Activated CD8-positive, alpha-beta memory T cell treated with anti-CD3 and anti-CD28 coated beads, Interleukin-2, amount 50 U/mL, for 48 hours (primary cell): ENCODE measurements around the gene GBX1.

Experiments used
- DNase-seq: peaks from one replicate; pipeline ENCODE4 v3.0.0-alpha.2; 2020

GBX1 gene

GRCh38 chr7:151125470-151125845, 42.0 kb downstream of the GBX1 start:
- no peak for DNase-seq

DNA sequence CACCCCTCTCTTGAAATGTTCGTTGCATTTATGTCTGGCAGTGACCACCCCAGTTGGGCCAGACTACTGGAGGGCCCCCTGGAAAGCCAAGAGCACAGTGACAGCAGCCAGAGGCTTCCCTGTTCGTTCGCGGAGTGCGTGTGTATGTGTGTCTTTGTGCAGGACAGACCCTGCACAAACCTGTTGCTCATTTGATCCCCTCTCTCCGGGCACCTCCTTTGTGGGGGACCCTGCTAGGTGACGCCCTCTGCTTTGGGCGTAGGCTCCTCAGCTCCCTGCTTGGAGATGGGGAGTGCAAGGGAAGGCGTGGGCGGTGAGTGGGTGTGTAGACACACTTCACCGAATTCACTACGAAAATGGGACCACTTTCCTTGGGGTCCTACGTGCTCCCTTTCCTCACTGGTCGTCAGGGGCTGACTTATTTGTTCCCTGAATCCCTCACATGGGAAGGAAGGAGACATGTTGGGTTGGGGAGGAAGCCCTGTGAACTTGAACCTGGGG, 42.5 kb downstream of the GBX1 start:
- DNase-seq = no peak

DNA sequence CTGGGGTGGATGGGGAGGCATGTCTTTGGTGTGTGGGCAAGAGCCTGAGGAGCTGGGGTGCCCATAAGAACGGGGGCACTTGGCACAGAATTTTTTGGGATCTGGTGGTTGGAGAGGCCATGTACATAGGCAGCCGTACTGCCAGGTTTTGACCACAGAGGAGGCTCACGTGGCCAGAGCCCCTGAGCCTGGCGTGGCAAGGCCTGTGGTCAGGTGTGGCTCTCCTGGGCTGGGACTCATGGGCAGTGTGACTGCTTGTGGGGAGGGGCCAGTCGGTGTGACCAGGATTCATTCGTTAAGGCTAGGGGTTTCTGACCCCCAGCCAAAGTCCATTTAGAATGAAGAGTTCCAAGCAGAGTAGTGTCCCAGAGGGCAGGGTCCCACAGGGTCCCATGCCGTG, 43.0 kb downstream of the GBX1 start:
- no peak for DNase-seq

DNA sequence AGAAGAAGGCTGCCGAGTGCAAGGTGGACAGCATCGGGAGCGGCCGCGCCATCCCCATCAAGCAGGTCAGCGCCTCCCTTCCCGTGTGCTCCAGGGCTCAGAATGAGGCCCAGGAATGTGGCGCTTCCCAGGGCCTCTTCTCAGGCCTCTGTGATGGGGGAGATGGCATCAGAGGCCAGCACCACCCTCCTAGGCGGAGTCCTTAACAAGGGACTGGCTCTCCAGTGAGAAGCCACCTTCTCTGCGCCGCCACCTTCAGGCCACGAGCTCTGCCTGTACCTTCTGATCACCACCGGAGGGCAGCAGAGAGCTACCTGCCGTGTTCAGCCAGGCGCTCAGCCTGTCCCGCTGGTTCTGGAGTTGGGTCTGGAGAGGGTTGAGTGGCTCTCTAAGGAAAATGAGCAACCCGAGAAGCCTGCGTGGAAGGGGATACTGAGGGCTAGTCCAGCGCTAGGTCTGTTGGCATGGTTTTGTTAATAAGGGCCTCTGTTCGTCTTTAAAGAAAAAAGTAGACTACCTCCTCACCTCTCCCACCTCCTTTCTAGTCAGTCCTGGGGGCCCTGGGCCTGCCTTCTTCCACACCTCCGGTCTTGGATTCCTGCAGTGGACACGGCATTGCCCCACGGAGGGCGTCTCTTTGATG, 43.6 kb downstream of the GBX1 start:
- DNase-seq = peak; percentile 93

DNA sequence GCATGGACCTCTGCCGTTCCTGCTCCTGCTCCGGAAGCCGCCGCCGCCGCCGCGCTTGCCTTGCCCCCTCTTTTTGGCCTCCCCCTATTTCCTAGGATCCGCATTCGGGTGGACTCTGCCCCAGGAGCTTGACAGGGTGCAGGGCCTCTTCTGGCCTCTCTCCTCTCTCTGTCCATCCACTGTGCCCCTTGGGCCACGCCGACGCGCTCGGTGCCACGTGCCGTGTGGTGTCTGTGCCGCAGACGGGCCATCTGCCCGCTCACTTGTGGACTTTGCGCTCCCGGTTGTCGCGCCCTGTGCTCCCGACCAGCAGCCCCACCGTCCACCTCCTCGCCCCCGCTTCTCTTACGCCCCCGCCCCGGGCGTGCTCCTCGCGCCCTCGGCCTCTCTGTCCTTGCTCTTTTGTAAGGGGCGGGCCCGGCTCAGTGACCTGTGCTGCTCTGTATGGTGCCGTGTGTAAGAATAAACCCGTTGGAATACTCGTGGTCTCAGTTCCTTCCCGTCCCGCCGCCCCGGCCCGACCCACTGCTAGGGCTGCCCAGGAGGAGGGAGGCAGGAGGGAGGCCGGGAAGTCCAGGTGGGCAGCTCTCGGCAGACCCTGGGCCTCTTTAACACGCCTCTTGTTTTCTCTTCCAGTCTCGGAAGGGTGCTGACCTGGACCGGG, 44.2 kb downstream of the GBX1 start:
- no peak for DNase-seq

DNA sequence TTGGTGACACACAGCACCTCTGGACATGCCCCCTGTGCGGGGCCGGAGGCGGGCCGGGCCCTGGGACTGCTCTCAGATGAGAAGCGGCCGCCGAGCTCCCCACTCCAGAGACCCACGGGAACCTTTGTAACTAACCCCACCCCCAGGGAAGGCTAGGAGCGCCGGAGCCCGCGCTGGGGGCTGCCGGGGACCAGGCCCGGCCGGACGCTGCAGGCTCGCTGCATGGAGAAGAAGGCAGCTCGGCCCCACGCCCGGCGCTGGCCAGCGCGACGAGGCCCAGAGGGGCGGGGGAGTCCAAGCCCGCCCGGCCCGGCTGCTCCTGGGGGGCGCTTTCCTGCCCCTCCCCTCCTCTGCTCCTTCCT, 44.7 kb downstream of the GBX1 start:
- no peak for DNase-seq

- no peak for DNase-seq
Observed at GRCh38 chr7:151122276-151122675, 45.2 kb downstream of the GBX1 start.

GRCh38 chr7:151121380-151122170, 45.9 kb downstream of the GBX1 start:
- no peak for DNase-seq

- no peak for DNase-seq
Observed at GRCh38 chr7:151120896-151121295, 46.6 kb downstream of the GBX1 start.

GRCh38 chr7:151119902-151120301, 47.6 kb downstream of the GBX1 start:
- no peak for DNase-seq

GRCh38 chr7:151119055-151119415, 48.5 kb downstream of the GBX1 start:
- DNase-seq = no peak

DNA sequence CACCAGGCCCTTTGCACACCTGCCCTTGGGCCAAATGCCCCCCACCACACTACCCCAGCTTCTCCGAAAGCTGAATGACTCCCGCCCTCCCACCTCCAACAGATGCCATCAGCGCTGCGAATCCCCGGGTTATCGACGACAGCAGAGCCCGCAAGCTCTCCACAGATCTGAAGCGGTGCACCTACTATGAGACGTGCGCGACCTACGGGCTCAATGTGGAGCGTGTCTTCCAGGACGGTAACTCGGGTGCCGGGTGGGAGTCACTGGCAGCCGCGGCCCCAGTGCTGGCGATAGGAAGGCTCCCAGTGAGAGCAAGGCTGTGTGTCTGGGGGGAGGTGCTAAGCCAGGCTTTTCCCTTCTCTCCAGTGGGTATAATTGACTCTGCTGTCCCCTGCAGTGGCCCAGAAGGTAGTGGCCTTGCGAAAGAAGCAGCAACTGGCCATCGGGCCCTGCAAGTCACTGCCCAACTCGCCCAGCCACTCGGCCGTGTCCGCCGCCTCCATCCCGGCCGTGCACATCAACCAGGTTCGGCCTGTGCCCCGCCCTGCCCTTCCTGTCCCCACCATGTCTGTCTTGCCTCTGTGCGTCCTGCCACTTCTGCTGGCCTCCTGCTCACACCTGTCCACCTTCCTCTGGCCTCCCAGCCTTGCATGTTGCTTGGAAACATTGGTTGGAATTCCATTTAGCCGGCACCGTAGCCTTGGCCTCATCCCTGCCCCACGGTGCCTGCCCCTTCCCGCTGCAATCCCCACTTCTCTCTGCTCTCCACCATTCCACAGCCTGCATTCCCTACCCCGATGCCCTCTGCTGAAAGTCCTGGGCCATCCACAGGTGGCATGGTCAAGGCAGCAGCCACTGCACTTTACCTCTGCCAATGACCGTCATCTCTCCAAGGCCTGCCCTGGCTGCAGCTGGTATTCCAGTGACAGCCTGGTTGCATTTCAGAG, 49.1 kb downstream of the GBX1 start:
- DNase-seq = no peak

DNA sequence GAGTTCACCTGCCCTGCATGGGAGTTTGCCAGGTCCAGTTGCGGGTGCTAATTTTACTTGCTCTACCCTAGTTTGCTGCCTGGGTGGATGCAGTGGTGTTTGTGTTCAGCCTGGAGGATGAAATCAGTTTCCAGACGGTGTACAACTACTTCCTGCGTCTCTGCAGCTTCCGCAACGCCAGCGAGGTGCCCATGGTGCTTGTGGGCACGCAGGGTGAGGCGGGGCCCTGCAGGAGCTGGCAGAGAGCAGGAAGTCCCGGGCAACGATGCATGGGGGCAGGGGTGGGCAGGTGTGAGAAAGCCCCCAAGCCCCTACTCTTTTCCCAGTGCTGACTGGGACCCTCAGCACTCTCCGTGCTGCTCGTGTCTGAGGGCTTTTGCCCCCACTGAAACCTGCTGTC, 49.9 kb downstream of the GBX1 start:
- no peak for DNase-seq

GRCh38 chr7:151116603-151117440, 50.7 kb downstream of the GBX1 start:
- no peak for DNase-seq

GRCh38 chr7:151115836-151116418, 51.6 kb downstream of the GBX1 start:
- DNase-seq = no peak

DNA sequence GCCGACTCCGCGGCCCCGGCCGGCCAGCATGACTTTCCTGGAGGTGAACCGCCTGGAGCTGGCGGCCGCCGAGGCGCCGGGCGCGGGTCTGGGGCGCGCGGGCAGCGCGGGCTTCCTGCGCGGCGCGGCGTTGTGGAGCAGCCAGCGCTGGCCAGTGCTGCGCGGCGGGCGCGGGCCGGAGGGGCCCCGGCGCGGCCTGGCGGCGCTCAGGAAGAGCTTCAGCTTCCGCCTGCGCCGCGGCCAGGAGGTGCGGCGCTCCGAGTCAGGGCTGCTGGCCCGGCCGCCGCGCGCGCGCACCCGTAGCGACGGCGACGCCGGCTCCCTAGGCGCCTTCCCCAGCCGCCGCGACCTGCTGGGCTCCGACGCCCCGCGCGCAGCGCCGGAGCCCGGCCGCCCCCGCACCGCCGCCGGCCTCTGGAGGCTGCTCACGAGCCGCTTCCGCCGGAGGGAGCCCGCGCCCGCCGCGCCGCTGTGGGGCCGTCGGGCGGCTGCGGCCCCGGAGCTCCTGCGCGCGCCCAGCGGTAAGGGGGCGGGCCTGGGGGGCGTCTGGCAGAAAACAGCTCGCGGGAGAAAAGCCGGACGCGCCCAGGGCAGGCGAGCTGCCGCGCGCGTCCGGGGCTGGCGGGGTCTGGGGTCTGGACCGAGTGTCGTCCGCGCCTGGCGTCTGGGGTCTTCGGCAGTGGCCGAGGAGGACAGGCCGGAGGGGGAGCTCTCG, 52.2 kb downstream of the GBX1 start:
- peak; percentile 70 for DNase-seq

GRCh38 chr7:151114151-151115090, 53.1 kb downstream of the GBX1 start:
- no peak for DNase-seq

- no peak for DNase-seq
Observed at GRCh38 chr7:151113344-151114150, 53.9 kb downstream of the GBX1 start.
